ENCODE measurements around the gene PRKCA. TPM values are rescaled to one million over a fixed set of nuclear protein-coding genes. Genes with fewer than 3 reads are reported as not detected.

The PRKCA gene
- total RNA-seq, 4 donors from 2014 or later = 9.6 to 15.5 (median 11.1) TPM

- H3K4me3 ChIP-seq (ENCODE audit: low read depth, poor library complexity, severe bottlenecking) = no peak overlapping the region
- DNase-seq (ENCODE audit: low spot score in 2 of 2) = no peak
- WGBS, 2 donors = 67 to 70% methylated on average over 15 of the region's 15 CpGs
- intact Hi-C loops (cut with DNase I; ENCODE audit: low total_unique reads) = no loop called here
- no peak for TF ChIP-seq POLR2A (IDR thresholded peaks at IDR 0.05)
- TF ChIP-seq CTCF (IDR thresholded peaks at IDR 0.05) = no peak
These were observed 278.0 kb downstream of the PRKCA start for GRCh38 chr17:66580184-66580955.

- no peak overlapping the region for H3K4me3 ChIP-seq (ENCODE audit: low read depth, poor library complexity, severe bottlenecking)
- WGBS, 2 donors = 49 to 60% methylated on average over 3 of the region's 3 CpGs
- intact Hi-C loops (cut with DNase I; ENCODE audit: low total_unique reads) = no loop called here
- TF ChIP-seq POLR2A (IDR thresholded peaks at IDR 0.05) (no peak), CTCF (IDR thresholded peaks at IDR 0.05) (no peak)
- DNase-seq (ENCODE audit: low spot score in 2 of 2) = no peak
These were observed 278.6 kb downstream of the PRKCA start for GRCh38 chr17:66580956-66581391.

- no peak for DNase-seq (ENCODE audit: low spot score in 2 of 2)
- H3K4me3 ChIP-seq (ENCODE audit: low read depth, poor library complexity, severe bottlenecking) = no peak overlapping the region
- intact Hi-C loops (cut with DNase I; ENCODE audit: low total_unique reads) = no loop called here
- TF ChIP-seq CTCF (IDR thresholded peaks at IDR 0.05) = no peak
- WGBS, 2 donors = 92 to 97% methylated on average over 5 of the region's 5 CpGs
These were observed 280.1 kb downstream of the PRKCA start for GRCh38 chr17:66582373-66583111.

DNA sequence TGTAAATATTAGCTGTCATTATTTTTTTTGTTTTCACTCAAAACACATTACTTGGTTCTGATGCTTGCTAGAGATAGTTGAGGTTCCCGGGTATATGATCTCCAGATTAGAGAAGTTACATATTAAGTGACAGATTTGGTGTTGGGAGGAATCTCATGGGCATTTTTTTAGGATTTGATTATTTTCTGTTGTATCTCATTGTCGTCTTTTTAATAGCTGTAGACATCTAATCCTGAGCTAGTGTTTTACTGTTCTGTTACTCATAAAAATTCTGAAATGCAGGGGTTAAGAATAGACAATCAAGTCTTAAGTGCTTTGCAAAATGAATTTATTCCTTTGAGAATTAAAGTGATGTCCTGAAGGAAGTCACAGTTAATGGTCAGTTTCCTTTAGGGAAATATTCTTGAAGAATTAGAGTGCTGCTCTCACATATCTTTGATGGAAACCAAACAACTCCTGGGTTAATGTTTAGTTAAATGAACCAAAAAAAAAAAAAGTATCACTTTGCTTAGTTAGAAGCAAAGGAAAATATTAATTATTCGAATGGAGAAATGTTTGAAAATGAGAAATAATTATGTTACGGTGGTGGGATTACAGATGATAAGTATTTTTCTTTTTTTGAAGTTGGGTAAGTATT, 280.8 kb downstream of the PRKCA start:
- TF ChIP-seq CTCF (IDR thresholded peaks at IDR 0.05) (no peak), POLR2A (IDR thresholded peaks at IDR 0.05) (no peak)
- no peak for DNase-seq (ENCODE audit: low spot score in 2 of 2)
- intact Hi-C loops (cut with DNase I; ENCODE audit: low total_unique reads) = no loop called here
- WGBS, 2 donors = 79 to 86% methylated on average over 4 of the region's 4 CpGs
- H3K4me3 ChIP-seq (ENCODE audit: low read depth, poor library complexity, severe bottlenecking) = no peak overlapping the region

- TF ChIP-seq POLR2A (IDR thresholded peaks at IDR 0.05) (no peak), CTCF (IDR thresholded peaks at IDR 0.05) (no peak)
- intact Hi-C loops (cut with DNase I; ENCODE audit: low total_unique reads) = no loop called here
- no peak for DNase-seq (ENCODE audit: low spot score in 2 of 2)
- 95 to 100% methylated on average over 4 of the region's 4 CpGs for WGBS, 2 donors
- H3K4me3 ChIP-seq (ENCODE audit: low read depth, poor library complexity, severe bottlenecking) = no peak overlapping the region
These were observed 282.5 kb downstream of the PRKCA start for GRCh38 chr17:66584927-66585326.
